T-helper 2 cell treated with Interferon-gamma antibody and Interleukin-4, amounts not matched to agents 100 ng/mL and 5 ng/mL, for 36 hours (primary cell): ENCODE results near the gene MFSD8. TPM values are rescaled to one million over a fixed set of nuclear protein-coding genes. Genes with fewer than 3 reads are reported as not detected.
"Not testable (repeated sequence)": the region's sequence is repeated elsewhere in the genome, so short reads cannot be mapped to it uniquely, and the experiment has no call there.

ENCODE experiments used
- intact Hi-C: fragments of 100-400 bp; cut with micrococcal nuclease; formaldehyde crosslinking; loops from one replicate; pipeline ENCODE4 v1.15.1; 2023
- total RNA-seq: library from RNA; stranded (reverse); gene quantifications from 2 replicates; pipeline ENCODE4 v1.2.3, GENCODE V29; 2022

The MFSD8 gene
- total RNA-seq, 1 donor from 2014 or later: 21.8 TPM

DNA sequence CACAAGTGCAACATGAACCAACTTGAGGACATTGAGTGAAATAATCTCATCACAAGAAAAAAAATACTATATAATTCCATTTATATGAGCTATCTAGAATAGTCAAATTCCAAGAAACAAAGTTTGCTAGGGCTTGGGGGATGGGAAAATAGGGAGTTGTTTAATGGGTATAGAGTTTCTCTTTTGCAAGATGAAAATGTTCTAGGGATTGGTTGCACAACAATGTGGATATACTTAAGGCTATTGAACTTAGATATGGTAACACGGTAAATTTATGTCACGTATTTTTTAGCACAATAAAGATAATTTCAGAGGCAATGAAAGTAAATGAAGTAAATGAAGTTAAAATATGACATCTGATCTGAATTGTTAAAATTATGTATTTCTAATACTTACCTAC, 7.9 kb downstream of the MFSD8 start:
- intact Hi-C loops: no loop called here

DNA sequence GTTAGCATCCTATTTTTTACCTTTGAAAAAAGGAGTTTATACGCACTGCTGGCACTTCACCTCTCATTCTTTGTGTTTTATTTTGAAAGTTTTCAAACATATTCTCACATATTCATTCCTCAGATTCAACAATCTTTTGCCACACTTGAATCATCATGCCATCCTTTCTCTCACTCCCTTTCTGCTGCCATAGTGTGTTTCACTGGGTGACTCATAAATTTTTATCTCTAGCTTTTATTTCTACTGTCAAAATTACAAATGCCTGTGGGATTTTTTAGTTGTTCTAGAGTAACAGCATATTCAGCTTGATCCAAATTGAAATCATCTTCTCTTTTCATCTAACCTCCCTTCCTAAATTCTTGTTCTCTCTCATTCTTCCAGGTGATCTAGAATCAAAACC, 28.0 kb downstream of the MFSD8 start:
- intact Hi-C loops: no loop called here

DNA sequence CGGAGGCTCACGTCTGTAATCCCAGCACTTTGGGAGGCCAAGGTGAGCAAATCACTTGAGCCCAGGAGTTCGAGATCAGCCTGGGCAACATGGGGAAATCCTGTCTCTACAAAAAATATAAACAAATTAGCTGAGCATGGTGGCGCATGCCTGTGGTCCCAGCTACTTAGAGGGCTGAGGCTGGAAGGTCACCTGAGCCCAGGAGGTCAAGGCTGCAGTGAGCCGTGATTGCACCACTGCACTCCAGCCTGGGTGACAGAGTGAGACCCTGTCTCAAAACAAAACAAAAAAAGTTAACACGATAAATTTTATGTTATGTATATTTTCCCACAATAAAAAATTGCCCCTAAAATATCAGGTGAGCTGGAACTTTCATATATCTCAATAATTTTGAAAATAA, 33.1 kb downstream of the MFSD8 start:
- intact Hi-C loops: not testable (repeated sequence)

DNA sequence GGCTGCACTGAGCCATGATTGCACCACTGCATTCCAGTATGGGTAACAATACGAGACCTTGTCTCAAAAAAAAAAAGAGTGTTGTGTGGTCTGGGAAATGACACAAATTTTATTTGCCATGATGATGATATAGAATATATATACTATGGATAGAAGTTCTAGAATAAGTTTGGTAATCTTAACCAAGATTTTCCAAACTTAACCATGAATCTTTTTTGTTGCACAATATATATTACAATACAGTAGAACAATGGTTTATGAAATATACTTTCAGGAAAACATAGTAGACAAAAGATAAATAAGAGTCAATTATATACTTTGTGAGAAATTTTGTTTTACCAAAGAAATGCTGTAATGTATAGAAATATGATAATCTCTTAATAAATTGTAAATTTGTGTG, 34.8 kb downstream of the MFSD8 start:
- intact Hi-C loops: no loop called here

DNA sequence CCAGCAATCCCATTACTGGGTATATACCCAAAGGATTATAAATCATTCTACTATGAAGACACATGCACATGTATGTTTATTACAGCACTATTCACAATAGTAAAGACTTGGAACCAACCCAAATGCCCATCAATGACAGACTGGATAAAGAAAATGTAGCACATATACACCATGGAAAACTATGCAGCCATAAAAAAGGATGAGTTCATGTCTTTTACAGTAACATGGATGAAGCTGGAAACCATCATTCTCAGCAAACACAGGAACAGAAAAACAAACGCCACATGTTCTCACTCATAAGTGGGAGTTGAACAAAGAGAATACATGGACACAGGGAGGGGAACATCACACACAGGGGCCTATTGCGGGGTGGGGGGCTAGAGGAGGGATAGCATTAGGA, 39.3 kb downstream of the MFSD8 start:
- intact Hi-C loops: not testable (repeated sequence)

DNA sequence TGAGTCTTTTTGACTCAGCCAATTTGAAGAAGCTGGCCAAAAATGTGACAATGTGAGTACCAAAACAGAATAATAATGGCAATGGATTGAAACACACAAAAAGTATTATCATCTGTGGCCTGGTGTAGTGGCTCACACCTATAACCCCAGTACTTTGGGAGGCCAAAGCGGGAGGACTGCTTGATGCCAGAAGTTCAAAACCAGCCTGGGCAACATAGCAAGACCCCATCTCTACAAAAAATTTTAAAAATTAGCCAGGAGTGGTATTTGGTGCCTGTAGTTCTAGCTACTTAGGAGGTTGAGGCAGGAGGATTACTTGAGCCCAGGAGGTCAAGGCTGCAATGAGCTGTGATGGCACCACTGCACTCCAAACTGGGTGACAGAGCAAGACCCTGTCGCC, 42.7 kb downstream of the MFSD8 start:
- intact Hi-C loops: no loop called here

DNA sequence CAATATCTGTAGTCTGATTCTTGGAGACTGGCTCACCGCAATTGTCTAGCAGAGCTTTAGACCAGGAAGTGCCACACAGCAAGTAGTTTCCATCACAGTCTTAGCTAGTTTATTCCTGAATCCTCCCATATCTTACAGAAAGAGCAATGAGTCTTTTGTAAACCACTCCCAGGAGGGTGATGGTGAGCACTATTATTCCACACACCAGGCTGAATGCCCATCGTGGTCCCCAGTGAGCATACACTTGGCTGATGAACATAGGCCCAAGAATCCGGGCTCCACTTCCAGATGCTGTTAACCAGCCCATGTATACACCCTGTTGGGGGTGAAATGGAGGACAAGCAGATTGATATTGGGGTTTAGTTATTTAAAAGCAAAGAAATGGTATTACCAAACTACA, 44.5 kb downstream of the MFSD8 start:
- intact Hi-C loops: no loop called here

DNA sequence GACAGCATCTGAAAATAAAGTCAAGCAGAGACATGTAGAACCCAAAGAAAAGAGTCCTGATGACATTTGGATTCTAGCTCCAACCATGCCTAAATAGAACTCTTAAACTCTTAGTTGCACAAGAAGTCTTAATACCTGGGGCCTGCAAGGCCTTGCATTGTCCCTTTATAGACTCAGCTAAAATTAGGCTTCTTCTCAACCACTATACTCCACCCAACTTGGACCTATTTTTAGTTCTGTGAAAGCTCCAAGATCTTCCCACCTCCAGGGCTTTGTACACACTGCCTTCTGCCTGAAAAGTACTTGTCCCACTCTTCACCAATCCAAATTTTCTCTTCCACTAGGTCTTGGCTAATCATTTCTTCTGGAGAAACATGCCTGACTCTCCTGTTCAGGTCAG, 47.8 kb downstream of the MFSD8 start:
- intact Hi-C loops: no loop called here

DNA sequence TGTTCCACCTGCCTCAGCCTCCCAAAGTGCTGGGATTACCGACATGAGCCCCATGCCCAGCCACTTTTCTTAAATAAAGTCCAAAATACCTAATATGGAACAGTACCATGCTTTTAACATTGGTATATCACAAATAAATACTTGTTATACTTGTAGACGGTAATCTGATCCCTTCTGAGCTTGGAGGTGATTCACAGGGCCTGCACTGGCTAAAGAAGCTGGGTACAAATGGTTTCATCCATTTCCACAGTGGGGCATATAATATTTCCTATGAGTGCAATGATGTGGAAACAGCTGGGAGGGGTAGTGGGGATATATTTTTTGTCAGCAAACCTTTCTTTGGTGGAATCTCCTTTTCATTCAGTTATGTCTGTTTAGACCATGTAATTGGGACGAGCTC, 48.5 kb downstream of the MFSD8 start:
- intact Hi-C loops: no loop called here

DNA sequence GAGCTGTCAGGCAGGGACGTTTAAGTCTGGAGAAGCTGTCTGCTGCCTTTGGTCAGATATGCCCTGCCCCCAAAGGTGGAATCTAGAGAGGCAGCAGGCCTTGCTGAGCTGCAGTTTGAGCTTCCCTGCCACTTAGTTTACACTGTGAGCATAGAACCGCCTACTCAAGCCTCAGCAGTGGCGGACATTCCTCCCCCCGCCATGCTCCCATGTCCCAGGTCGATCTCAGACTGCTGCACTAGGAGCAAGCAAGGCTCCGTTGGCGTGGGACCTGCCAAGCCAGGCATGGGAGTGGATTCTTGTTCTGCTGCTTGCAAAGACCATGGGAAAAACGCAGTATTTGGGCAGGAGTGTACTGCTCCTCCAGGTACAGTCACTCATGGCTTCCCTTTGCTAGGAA, 59.9 kb downstream of the MFSD8 start:
- intact Hi-C loops: no loop called here

DNA sequence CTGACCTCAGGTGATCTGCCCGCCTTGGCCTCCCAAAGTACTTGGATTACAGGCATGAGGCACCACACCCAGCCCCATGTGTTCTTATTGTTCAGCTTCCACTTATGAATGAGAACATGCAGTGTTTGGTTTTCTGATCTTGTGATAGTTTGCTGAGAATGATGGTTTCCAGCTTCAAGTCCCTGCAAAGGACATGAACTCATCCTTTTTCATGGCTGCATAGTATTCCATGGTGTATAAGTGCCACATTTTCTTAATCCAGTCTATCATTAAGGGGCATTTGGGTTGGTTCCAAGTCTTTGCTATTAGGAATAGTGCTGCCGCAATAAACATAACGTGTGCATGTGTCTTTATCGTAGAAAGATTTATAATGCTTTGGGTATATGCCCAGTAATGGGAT, 65.3 kb downstream of the MFSD8 start:
- intact Hi-C loops: not testable (repeated sequence)

DNA sequence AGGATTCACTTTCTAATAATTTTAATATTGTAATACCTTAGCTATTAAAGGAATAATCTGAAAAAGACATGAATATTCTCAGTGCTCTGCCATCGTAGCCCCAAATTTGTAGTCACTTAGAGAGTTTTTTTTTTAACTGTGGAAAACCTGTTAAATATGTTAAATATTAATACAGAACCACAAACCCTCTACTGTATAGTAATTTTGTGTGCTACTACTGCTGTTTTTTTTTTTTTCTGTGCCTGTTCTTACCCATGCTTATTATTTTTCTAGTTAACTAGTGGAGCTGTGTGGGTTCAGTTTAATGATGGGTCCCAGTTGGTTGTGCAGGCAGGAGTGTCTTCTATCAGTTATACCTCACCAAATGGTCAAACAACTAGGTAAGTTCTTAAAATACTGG, 68.4 kb downstream of the MFSD8 start:
- intact Hi-C loops: no loop called here

DNA sequence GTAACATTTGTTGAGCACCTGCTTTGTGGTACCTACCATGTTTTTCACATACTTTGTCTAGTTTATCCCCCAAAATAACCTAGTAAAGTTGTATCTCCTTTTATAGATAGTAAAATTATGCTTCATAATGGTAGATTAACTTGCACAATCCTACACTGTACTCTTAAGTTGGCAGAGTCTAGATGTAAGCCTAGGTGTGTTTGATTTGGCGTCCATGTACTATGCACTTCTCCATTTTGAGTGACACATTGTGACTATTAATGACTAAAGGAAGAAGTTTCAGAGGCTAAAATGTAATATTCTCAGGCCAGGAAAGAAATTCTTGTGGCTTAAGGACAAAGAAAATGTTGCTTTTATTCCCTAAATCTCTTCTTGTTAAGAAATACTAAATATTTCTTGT, 68.9 kb downstream of the MFSD8 start:
- intact Hi-C loops: no loop called here

DNA sequence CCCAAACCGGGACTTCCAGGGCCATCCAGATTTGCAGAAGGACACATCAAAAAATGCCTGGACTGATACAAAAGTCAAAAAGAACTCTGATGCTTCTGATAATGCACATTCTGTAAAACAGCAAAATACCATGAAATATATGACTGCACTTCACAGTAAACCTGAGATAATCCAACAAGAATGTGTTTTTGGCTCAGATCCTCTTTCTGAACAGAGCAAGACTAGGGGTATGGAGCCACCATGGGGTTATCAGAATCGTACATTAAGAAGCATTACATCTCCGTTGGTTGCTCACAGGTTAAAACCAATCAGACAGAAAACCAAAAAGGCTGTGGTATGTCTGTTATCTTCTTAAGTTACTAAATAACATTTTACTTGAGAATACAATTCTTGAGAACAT, 75.1 kb downstream of the MFSD8 start:
- intact Hi-C loops: no loop called here

DNA sequence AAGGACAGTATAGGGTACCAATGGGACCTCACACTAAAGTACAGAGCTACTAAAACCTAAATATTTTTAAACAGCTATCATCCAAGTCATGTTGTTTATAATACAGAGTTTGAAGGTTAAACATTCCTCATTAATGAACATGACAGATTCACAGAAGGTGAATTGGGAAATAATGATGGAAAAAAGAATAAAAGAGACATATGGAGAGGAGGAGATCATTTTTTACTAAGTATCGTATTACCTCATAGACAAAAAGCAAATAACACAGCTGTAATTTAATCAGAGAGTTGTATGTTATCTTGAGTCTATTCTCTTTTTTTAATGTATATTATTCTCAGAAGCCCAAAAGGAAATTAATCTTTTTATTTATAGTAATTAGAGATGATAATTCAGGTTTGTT, 76.4 kb downstream of the MFSD8 start:
- intact Hi-C loops: no loop called here

DNA sequence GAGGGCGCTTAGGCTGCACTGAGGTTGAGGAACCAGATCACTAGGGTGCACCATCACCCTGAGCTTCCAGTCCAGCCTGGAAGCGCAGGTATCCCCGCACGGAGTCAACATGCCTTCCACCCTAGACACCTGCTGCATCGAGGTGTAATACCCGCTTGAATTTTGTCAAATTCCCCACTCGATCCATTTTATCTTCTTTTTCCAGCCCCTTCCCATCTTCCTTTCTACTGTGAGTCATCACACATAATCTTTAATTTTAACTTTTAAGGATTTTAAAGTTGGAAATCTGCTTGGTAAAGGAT, 83.5 kb downstream of the MFSD8 start:
- intact Hi-C loops: loop anchor here (1.0 to 2.0 kb wide), 3 partner anchors 99 to 929 kb away; partner anchors contain the start of genes HSPA4L and LARP1B

DNA sequence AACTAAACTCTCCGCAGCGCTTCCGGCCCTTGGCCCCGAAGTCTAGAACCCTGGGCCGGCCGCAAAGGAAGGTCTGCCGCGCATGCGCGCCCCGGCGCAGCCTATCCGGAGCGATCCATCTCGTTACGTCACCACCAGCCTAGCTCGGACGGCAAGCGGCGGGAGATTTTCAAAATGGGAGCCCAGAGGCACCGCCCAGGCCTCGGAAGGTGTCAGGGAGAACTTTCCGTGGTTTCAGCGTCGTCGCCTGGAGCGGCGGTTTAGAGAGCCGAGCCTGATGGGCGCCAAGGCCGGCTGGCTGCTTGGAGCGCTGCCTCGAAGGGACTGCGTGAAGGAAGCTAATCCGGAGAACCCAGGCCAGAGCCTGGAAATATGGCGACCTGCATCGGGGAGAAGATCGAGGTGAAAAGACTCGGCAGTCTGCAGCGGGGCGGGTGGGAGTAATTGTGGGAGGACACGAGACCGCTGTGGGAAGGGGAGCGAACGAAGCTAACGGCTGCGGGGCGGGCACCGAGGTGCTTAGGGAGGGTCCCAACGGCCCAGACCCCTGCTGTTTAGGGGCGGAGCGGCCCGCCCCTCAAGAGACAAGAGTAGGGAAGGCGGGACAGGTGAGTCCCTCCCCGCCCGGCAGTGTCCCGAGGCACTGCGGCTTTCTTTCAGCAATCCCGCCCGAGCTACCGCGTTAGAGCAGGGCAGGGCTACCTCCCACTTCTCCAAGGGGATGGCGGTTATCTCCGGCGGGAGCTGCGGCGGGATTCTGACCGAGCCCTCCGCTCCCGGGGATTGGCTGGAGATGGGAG, 84.0 kb downstream of the MFSD8 start, which contains the start of gene PLK4:
PLK4 (plus strand) TSS at position 131 of the 800 bp plus-strand sequence; CDS start at position 373, 242 bp downstream.
- intact Hi-C loops: loop anchor here (1.0 to 2.0 kb wide), 6 partner anchors 84 to 1215 kb away; partner anchors contain the start of genes ABHD18, C4orf33, HSPA4L and LARP1B

DNA sequence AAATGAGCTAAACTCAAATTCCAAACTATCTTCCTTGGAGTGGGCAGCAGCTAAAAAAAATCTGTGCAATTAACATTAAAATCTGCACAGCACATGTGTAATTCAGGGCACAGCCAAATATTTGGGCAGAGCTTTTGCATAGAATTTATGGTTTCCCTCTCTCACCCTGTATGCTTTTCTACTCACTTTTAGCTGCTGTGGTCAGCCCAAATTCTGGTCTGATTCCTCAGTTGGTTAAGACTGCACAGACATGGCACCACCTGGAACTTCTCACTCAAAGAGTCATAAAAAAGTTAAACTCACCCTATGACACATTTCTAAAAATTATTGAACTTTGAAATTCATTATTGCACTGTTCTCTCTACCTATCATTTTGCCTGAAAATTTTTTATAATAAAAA, 89.2 kb downstream of the MFSD8 start:
- intact Hi-C loops: no loop called here

DNA sequence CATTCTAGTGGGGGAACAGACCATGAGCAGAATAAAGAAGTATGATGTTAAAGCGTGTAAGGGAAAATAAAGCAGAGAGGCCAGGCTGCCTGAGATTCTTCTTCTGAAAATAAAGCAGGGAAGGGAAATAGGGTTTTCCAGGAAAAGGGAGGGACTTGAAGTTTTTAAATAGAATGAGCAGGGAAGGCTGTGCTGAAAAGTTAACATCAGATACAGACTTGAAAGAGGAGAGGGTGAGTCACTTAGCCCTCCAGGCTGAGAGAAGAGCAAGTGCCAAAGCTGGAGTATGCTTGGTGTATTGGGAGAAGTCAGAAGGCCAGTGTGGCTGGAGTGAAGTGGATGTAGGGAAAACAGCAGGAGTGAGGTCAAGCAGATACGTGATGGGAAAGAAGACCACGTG, 94.3 kb downstream of the MFSD8 start:
- intact Hi-C loops: no loop called here

DNA sequence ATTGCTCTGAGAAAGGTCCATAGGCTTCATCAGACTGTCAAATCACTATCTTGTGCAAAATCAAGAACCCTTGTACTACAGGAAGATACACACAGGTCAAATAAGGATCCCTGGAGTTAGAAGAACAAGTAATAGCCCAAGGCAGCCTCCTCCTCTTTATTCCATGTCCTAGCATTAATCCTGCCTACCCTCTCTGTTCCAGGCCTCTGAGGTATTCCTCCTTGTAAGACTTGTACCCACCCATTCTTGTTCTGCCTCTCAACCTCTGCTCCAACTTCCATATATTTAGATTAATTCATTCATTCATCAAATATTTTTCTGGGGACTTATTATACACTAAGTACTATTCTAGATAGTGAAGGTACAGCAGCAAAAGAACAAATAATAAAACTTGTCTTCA, 94.7 kb downstream of the MFSD8 start:
- intact Hi-C loops: no loop called here

DNA sequence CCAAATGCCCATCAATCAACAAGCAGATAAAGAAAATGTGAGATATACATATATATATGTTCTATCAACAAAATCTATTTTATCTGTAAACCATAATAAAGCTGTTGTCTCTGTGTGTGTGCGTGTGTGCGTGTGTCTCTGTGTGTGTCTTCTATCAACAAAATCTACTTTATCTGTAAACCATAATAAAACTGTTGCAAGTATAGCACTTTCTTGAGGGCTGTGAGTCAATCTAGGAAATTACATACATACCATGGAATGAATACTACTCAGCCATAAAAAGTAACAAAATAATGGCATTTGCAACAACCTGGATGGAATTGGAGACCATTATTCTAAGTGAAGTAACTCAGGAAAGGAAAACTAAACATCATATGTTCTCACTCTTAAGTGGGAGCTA, 96.8 kb downstream of the MFSD8 start:
- intact Hi-C loops: no loop called here
